ENCODE results near the gene LFNG. TPM values are rescaled to one million over a fixed set of nuclear protein-coding genes. Genes with fewer than 3 reads are reported as not detected.

The LFNG gene
- total and polyA plus RNA-seq, 5 donors = 3.6 to 6.6 (median 5.2) TPM

DNA sequence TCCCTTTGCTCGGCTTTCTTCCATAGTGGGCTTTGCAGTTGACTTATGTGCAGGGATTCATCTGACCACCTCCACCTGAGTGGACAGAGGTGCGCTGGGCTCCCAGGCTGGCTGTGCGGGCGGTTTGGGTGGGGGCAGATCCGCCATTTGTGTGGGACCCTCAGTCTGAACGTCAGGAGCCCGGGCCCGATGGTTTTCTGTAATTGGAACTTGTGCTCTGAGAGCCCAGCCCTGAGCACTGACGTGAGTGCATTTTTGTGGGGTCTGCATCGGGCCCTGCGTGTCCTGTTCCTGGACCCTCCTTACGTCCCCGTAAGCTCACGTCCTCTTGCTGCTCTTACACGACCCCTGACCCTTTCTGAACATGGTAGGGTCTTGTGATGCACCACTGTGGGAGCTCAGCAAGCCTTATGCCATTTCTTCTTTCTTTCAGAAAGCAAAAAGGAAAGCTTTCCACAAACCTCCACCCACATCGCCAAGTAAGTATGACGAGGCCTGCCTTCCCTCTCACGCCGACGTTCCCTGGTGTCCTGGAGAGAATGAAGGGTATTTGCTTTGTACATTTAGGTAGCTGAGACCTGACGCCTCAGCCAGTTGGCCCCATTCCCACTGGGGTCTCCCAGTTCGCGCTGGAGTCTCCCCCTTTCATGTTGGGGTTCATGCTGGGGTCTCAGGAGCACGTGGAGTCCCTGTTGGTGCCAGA lies 49.1 kb downstream of the LFNG start:
- no peaks in the 10 kb centered on the region for H3K27me3 ChIP-seq (ENCODE audit: control insufficient read depth, insufficient read depth)
- no peak overlapping the region for H3K4me3 ChIP-seq (ENCODE audit: low read length)
- no peak overlapping the region for H3K27ac ChIP-seq (ENCODE audit: low read length)
- ATAC-seq (no peak), DNase-seq (no peak)
- H3K9me3 ChIP-seq (ENCODE audit: control insufficient read depth, low read length) = no peaks in the 10 kb centered on the region
- intact Hi-C loops (cut with DNase I) = loop anchor here in 3 of 4 donors (5.0 kb wide), 2 partner anchors 94 to 114 kb away; no protein-coding TSS in a partner anchor
- 95% methylated on average over 24 of the region's 24 CpGs for WGBS
- no peaks in the 10 kb centered on the region for H3K4me1 ChIP-seq (ENCODE audit: control insufficient read depth, insufficient read depth, low read length)

- ATAC-seq (no peak), DNase-seq (no peak)
- H3K4me1 ChIP-seq (ENCODE audit: control insufficient read depth, insufficient read depth, low read length) = no peaks in the 10 kb centered on the region
- no peak overlapping the region for H3K27ac ChIP-seq (ENCODE audit: low read length)
- no peaks in the 10 kb centered on the region for H3K9me3 ChIP-seq (ENCODE audit: control insufficient read depth, low read length)
- 96% methylated on average over 14 of the region's 14 CpGs for WGBS
- H3K27me3 ChIP-seq (ENCODE audit: control insufficient read depth, insufficient read depth) = no peaks in the 10 kb centered on the region
- H3K4me3 ChIP-seq (ENCODE audit: low read length) = no peak overlapping the region
- intact Hi-C loops (cut with DNase I) = loop anchor here in 3 of 4 donors (5.0 kb wide), 2 partner anchors 93 to 113 kb away; no protein-coding TSS in a partner anchor
These were observed 49.8 kb downstream of the LFNG start for GRCh38 chr7:2569421-2569820.

DNA sequence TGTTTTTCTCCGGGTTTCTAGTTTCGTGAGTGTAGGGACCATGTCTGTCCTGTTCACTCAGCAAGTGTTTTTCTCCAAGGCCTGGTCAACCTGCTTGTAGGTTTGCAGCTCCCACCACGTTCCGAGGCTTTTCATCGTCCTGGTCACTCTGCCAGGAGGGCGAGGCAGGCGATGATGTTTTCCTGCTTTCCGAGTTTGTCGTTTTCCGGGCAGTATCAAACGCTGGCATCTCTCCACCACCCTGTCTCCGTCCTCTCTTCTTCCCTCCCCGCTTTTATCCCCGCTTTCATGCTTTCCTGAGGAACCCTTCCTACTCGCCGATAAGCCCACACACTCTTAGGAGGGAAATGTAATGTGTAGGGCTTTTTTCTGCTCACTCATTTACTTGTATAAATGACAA lies 50.4 kb downstream of the LFNG start:
- intact Hi-C loops (cut with DNase I) = no loop called here
- 68% methylated on average over 16 of the region's 16 CpGs for WGBS

GRCh38 chr7:2571409-2571808 lies 51.8 kb downstream of the LFNG start:
- DNase-seq (no peak), ATAC-seq (no peak)
- Histone ChIP-seq H3K9me3 (ENCODE audit: control insufficient read depth, low read length) (no peaks in the 10 kb centered on the region), H3K27ac (ENCODE audit: low read length) (no peak overlapping the region), H3K27me3 (ENCODE audit: control insufficient read depth, insufficient read depth) (no peaks in the 10 kb centered on the region), H3K4me3 (ENCODE audit: low read length) (no peak overlapping the region), H3K4me1 (ENCODE audit: control insufficient read depth, insufficient read depth, low read length) (no peaks in the 10 kb centered on the region)
- intact Hi-C loops (cut with DNase I) = no loop called here
- WGBS = 84% methylated on average over 15 of the region's 15 CpGs

More for the DNA sequence above, 50.4 kb downstream of the LFNG start:
- H3K27me3 ChIP-seq (ENCODE audit: control insufficient read depth, insufficient read depth) = no peaks in the 10 kb centered on the region
- no peak overlapping the region for H3K4me3 ChIP-seq (ENCODE audit: low read length)
- no peak for ATAC-seq
- no peaks in the 10 kb centered on the region for H3K4me1 ChIP-seq (ENCODE audit: control insufficient read depth, insufficient read depth, low read length)
- DNase-seq = no peak
- H3K27ac ChIP-seq (ENCODE audit: low read length) = no peak overlapping the region
- H3K9me3 ChIP-seq (ENCODE audit: control insufficient read depth, low read length) = no peaks in the 10 kb centered on the region

- Histone ChIP-seq H3K27me3 (ENCODE audit: control insufficient read depth, insufficient read depth) (no peaks in the 10 kb centered on the region), H3K4me1 (ENCODE audit: control insufficient read depth, insufficient read depth, low read length) (no peaks in the 10 kb centered on the region), H3K27ac (ENCODE audit: low read length) (no peak overlapping the region), H3K9me3 (ENCODE audit: control insufficient read depth, low read length) (no peaks in the 10 kb centered on the region), H3K4me3 (ENCODE audit: low read length) (no peak overlapping the region)
- ATAC-seq = no peak
- intact Hi-C loops (cut with DNase I) = no loop called here
- DNase-seq = peak in 1 of 3 donors; percentile 56
- 85% methylated on average over 22 of the region's 22 CpGs for WGBS
These were observed 52.7 kb downstream of the LFNG start for GRCh38 chr7:2572101-2572842.

GRCh38 chr7:2573761-2574160 lies 54.2 kb downstream of the LFNG start:
- Histone ChIP-seq H3K27ac (ENCODE audit: low read length) (no peak overlapping the region), H3K4me1 (ENCODE audit: control insufficient read depth, insufficient read depth, low read length) (no peaks in the 10 kb centered on the region), H3K27me3 (ENCODE audit: control insufficient read depth, insufficient read depth) (no peaks in the 10 kb centered on the region), H3K9me3 (ENCODE audit: control insufficient read depth, low read length) (no peaks in the 10 kb centered on the region), H3K4me3 (ENCODE audit: low read length) (no peak overlapping the region)
- no peak for ATAC-seq
- no peak for DNase-seq
- 89% methylated on average over 9 of the region's 9 CpGs for WGBS
- intact Hi-C loops (cut with DNase I) = no loop called here

GRCh38 chr7:2575046-2575732 lies 55.6 kb downstream of the LFNG start:
- intact Hi-C loops (cut with DNase I) = no loop called here
- DNase-seq (no peak), ATAC-seq (peak; percentile 26 to 49)
- no peaks in the 10 kb centered on the region for H3K9me3 ChIP-seq (ENCODE audit: control insufficient read depth, low read length)
- H3K4me1 ChIP-seq (ENCODE audit: control insufficient read depth, insufficient read depth, low read length) = no peaks in the 10 kb centered on the region
- H3K27me3 ChIP-seq (ENCODE audit: control insufficient read depth, insufficient read depth) = no peaks in the 10 kb centered on the region
- H3K27ac ChIP-seq (ENCODE audit: low read length) = no peak overlapping the region
- no peak overlapping the region for H3K4me3 ChIP-seq (ENCODE audit: low read length)
- 78% methylated on average over 21 of the region's 21 CpGs for WGBS

- intact Hi-C loops (cut with DNase I) = no loop called here
- 85% methylated on average over 21 of the region's 21 CpGs for WGBS
These were observed 56.3 kb downstream of the LFNG start for GRCh38 chr7:2575733-2576340.

DNA sequence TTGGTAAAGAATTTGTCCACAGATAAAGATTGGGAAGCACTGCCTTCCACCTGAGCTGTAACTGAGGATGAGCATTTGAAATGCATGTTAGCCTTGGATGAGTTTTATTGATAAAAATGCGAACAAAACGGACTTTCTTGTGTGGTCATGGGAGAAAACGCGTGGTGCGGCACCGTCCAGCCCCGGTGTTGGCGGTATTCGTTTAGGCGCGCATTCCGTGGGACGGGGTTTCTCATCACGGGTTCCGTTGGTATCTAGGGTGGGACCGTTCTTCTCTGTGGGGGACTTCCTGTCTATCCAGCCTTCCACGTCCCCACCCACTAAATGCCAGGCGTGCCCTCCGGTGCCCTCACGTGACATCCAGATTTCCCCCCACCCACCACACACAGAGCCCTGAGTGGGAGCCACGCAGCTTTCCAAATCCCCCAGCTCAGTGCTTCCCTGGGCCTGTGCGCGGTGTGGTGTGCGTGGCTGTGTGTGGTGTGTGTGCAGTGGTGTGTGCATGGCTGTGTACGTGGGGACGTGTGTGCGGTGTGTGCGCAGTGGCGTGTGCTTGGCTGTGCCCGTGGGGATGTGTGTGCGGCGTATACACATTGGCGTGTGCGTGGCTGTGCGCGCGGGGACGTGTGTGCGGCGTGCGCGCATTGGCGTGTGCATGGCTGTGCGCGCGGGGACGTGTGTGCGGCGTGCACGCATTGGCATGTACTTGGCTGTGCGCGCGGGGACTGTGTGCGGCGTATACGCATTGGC lies 57.3 kb downstream of the LFNG start:
- ATAC-seq (no peak), DNase-seq (no peak)
- Histone ChIP-seq H3K27me3 (ENCODE audit: control insufficient read depth, insufficient read depth) (no peaks in the 10 kb centered on the region), H3K4me1 (ENCODE audit: control insufficient read depth, insufficient read depth, low read length) (no peaks in the 10 kb centered on the region), H3K4me3 (ENCODE audit: low read length) (no peak overlapping the region), H3K9me3 (ENCODE audit: control insufficient read depth, low read length) (no peaks in the 10 kb centered on the region), H3K27ac (ENCODE audit: low read length) (no peak overlapping the region)
- WGBS = 92% methylated on average over 56 of the region's 56 CpGs
- intact Hi-C loops (cut with DNase I) = no loop called here

More at GRCh38 chr7:2575733-2576340, 56.3 kb downstream of the LFNG start:
- Histone ChIP-seq H3K4me3 (ENCODE audit: low read length) (no peak overlapping the region), H3K27ac (ENCODE audit: low read length) (no peak overlapping the region), H3K9me3 (ENCODE audit: control insufficient read depth, low read length) (no peaks in the 10 kb centered on the region), H3K27me3 (ENCODE audit: control insufficient read depth, insufficient read depth) (no peaks in the 10 kb centered on the region), H3K4me1 (ENCODE audit: control insufficient read depth, insufficient read depth, low read length) (no peaks in the 10 kb centered on the region)
- ATAC-seq = no peak
- DNase-seq = no peak

Data from right cardiac atrium (tissue), 5 donors.